ENCODE data around the gene MTARC2.

- no peak for TF ChIP-seq EZH2 (IDR thresholded peaks at IDR 0.05; ENCODE audit: insufficient read depth, poor library complexity, severe bottlenecking)
- no peak for TF ChIP-seq EZH2phosphoT487 (IDR thresholded peaks at IDR 0.05; ENCODE audit: insufficient read depth, low read depth)
Observed at GRCh38 chr1:220796530-220796929, 48.4 kb downstream of the MTARC2 start.

Measured in GM23248 (cell line).